AG04449 (cell line): ENCODE data around the gene KCNQ1.

Experiments used
- CTCF ChIA-PET: fragments of 350-600 bp; formaldehyde crosslinking; extraction: SDS; loops from one replicate; lab custom pipeline; 2021; ENCODE audit warnings: antibody characterized with exemption; lab: Yijun Ruan, JAX
- POLR2A ChIA-PET: fragments of 400-600, 350-600 bp; formaldehyde crosslinking; extraction: SDS; loops from one replicate; lab custom pipeline; 2020; ENCODE audit warnings: antibody characterized with exemption, inconsistent platforms; lab: Yijun Ruan, JAX
- DNase-seq: peaks from one replicate; pipeline ENCODE4 v3.0.0-alpha.2; 2010; ENCODE audit warnings: low read depth, low spot score
- H3K4me3 ChIP-seq: 2 replicates; pipeline ENCODE4 v1.5.1; 2011; ENCODE audit warnings: low read depth, mild to moderate bottlenecking, control low read depth, low read length
- TF ChIP-seq, protein P1 (sequence below): IDR thresholded peaks from one replicate; pipeline ENCODE4 v1.5.1; 2011; ENCODE audit warnings: mild to moderate bottlenecking, moderate library complexity, low read length, control low read depth, inconsistent platforms; ENCODE audit not compliant: insufficient read depth; ENCODE audit errors: missing control alignments

KCNQ1 gene

DNA sequence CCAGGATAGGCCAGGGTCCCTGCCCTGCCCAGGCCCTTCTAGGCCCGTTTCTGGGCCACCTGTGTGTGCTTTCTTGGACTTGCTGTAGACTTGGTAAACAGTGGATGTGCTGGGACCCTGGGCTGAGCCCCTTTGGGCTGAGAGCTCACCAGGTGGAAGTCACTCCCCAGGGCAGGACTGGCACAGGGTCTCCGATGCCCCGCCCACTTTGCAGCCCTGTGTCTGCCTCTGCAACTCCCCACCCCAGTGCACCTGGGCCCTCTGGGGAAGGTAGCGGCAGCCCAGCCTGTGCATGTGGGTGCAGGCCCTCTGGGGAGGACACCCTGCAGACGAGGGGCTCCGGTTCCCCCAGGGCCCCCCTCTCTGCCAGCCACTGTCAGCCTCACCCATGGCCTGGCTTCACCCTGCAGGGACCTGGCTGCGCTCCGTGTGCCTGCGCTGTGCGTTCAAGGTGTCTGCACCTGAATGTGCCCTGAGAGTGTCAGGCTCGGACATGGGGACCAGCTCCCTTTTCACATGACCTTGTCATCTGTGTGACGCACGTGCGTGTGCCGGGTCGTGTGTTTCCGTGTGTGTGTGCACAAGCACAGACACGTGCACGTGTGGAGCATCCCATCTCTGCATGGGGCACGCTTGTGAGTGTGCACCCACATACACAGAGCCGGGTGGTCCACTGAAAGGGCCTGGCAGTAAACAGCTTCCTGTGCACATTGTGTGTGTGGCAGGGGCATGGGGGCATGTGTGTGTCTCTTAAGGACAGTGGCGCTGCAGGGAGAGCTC lies 136.5 kb downstream of the KCNQ1 start:
- POLR2A ChIA-PET = no interaction called here
- CTCF ChIA-PET = interaction anchor here (1.4 kb wide), 1 partner anchor 310 kb away, joined by 3 read pairs; no protein-coding TSS in a partner anchor
- no peak for DNase-seq

GRCh38 chr11:2581931-2582350 lies 137.1 kb downstream of the KCNQ1 start:
- TF ChIP-seq, protein P1, sequence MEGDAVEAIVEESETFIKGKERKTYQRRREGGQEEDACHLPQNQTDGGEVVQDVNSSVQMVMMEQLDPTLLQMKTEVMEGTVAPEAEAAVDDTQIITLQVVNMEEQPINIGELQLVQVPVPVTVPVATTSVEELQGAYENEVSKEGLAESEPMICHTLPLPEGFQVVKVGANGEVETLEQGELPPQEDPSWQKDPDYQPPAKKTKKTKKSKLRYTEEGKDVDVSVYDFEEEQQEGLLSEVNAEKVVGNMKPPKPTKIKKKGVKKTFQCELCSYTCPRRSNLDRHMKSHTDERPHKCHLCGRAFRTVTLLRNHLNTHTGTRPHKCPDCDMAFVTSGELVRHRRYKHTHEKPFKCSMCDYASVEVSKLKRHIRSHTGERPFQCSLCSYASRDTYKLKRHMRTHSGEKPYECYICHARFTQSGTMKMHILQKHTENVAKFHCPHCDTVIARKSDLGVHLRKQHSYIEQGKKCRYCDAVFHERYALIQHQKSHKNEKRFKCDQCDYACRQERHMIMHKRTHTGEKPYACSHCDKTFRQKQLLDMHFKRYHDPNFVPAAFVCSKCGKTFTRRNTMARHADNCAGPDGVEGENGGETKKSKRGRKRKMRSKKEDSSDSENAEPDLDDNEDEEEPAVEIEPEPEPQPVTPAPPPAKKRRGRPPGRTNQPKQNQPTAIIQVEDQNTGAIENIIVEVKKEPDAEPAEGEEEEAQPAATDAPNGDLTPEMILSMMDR = no peak
- CTCF ChIA-PET = interaction anchor here (1.4 kb wide), 1 partner anchor 310 kb away, joined by 3 read pairs; no protein-coding TSS in a partner anchor
- no peak overlapping the region for H3K4me3 ChIP-seq
- POLR2A ChIA-PET = no interaction called here
- no peak for DNase-seq

More for the DNA sequence above, 136.5 kb downstream of the KCNQ1 start:
- TF ChIP-seq, protein P1 = no peak
- H3K4me3 ChIP-seq = no peak overlapping the region

DNA sequence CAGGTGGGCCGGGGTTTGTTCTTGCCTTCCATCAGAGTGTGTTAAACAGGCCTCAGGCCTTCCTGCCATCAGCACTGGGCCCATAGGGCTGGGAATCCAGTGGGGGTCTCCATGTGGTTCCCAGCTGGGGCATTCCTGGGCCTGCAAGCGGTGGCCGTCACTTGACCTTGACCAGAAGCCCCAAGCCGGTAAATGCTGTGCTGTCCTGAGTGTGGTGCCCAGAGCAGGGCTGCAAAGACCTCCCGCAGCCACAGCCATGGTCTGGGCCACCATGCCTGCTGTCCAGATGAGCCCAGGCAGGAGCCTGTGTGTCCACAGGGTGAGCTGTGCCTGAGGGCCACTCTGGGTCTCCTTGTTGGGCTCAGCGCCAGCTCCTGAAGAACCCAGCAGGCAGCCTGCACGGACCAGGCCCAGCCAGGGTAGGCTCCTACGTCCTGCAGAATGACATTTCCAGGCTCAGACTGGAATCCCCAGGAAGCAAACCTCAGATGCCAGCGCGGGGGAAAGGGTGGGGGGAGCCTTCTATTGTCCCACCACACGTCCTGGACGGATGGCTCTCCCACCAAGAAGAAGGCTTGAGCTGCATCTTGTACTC lies 137.6 kb downstream of the KCNQ1 start:
- DNase-seq = no peak
- TF ChIP-seq, protein P1 = no peak
- CTCF ChIA-PET = interaction anchor here (1.4 kb wide), 1 partner anchor 309 kb away, joined by 3 read pairs; no protein-coding TSS in a partner anchor
- H3K4me3 ChIP-seq = no peak overlapping the region
- POLR2A ChIA-PET = no interaction called here

GRCh38 chr11:2582946-2583604 lies 138.3 kb downstream of the KCNQ1 start:
- ChIA-PET POLR2A (no interaction called here), CTCF (no interaction called here)
- TF ChIP-seq, protein P1 = no peak

DNA sequence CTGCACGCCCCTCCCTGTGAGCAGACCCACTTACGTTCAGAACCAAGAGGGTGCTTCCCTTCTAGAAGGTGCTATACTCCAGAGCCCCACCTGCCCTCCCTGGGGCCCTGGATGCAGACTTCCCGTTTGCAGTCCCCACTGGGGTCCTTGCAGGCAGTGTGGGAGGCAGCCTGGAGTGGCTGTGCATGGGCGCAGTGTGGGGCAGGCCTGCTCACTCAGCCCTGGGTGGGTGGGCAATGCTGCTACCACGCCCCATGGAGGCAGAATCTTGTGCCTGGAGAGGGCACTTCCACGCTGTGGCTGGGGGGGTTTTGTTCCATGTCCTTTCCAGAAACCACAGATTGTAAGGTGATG lies 138.8 kb downstream of the KCNQ1 start:
- H3K4me3 ChIP-seq = no peak overlapping the region
- DNase-seq = no peak
- CTCF ChIA-PET = no interaction called here
- TF ChIP-seq, protein P1 = no peak
- POLR2A ChIA-PET = no interaction called here

More at GRCh38 chr11:2582946-2583604, 138.3 kb downstream of the KCNQ1 start:
- DNase-seq = no peak
- no peak overlapping the region for H3K4me3 ChIP-seq

DNA sequence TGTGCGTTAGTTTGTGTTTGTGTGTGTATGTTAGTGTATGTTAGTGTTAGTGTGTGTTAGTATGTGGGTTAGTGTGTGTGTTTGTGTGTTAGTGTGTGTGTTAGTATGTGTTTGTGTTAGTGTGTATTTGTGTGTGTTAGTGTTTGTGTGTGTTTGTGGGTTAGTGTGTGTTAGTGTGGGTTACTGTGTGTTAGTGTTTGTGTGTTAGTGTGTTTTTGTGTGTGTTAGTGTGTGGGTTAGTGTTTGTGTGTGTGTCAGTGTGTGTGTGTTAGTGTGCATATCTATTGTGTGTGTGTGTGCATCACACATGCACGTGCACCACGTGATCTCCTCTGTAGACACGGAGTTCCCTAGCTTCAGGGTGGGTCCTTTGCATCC lies 139.6 kb downstream of the KCNQ1 start:
- DNase-seq = no peak
- TF ChIP-seq, protein P1 = no peak
- POLR2A ChIA-PET = no interaction called here
- CTCF ChIA-PET = no interaction called here
- no peak overlapping the region for H3K4me3 ChIP-seq
